GM21447 (cell line): Measurements from ENCODE around the gene PTPN14.
A peak's percentile ranks its signal among the peaks of the same experiment; 100 is the strongest.

Experiments
- ATAC-seq: cut with Tn5 transposase; IDR thresholded peaks from one replicate; pipeline ENCODE4 v1.9.1; 2021; ENCODE audit not compliant: unreplicated experiment

PTPN14 gene

GRCh38 chr1:214318956-214319736 lies 232.3 kb downstream of the PTPN14 start:
- ATAC-seq, result no peak

DNA sequence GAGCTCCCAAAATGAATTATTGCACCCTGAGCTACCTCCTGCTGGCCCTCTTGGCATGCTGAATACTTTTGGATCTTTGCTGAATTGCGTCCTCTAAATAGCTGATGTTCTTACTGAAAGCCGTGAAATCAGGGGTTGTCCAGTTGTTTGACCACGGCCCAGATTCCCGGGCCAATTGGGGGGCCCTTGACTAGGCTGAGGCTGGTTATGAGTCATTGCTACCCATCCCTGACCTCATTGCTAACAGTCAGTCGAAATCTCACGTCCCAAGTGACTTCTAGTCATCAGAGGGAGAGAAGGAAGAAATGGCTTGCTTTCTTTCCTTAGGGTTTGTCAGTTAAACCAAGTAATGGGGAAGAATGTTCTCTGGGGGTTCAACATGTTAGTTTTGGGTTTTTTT lies 233.0 kb downstream of the PTPN14 start:
- peak; percentile 47 for ATAC-seq

DNA sequence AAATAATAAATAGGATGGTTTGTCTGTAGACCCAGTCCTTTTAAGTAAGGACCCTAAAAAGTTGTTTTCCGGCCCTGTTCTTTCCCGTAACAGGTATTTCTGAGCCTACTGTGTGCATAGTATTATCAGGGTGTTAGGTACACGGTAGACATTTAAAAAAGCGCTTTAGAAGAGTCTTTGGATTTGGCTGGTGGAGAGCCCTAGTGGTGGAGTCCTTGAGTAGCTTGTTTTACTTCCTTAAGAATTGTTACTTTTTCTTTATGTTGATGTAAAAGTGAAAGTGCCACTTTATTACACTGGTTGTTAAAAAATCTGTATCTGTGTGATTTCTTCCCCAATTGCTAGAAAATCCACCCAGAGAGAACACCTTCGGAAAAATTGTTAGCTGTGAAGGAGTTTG lies 233.7 kb downstream of the PTPN14 start:
- ATAC-seq, result no peak

DNA sequence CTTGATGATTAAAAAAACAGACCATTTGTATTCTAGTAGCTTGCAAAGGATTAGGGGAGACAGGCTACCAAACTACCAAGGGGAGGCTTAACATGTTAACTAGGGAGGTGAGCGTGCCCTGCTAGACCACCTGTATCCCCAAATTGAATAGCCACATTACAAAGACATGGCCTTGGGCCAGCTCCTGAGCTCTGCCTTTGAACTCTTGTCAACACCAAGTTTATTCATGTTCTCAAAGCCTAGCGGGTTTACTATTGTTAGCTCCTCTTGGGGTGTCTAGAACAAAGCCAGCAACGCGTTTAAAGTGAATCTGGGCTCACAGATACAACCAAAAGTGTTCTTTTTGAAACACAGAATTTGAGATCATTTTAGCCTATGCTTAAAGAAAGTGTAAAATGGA lies 234.1 kb downstream of the PTPN14 start:
- ATAC-seq, result no peak

DNA sequence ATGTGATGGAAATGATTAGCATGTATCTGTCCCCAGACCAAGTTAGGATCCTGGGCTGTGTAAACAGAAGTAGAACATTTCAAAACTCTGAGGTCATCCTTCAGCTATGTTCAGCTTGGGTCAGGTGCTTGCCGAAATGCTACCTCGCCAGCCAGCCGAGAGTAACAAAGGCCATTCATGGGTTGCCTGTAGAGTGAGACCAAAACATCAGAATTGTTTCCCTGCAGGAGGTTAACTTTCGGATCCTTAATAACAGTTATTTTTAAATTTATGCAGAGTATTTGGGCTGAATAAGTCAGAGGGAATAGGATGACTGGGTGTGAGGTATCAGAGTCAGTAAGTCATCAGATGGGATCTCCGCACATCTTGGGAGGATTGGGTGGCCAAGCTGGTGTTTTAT lies 234.8 kb downstream of the PTPN14 start:
- ATAC-seq, result no peak

- no peak for ATAC-seq
Observed at GRCh38 chr1:214314178-214314843, 237.1 kb downstream of the PTPN14 start.

DNA sequence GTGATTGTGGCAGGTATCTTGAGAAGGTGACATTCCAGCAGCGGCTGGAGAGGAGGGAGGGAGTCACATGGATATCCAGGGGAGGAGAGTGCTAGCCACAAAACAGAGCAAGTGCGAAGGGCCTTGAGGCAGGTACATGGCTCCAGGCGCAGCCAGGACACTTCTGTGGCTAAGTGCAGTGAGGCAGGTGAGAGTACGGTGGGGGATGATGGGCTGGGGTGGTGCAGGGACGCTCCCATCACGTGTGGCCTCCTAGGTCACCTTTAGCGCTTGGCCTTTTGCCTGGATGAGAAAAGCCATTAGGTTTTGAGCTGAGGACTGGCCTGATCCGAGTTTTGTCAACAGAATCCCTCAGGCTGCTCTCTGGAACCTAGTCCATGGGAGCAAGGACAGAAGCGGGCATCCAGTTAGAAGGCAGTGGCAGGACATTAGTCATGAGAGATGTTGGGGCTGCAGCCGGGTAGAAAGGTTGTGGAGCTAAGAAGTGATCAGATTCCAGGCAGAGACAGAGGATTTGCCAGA lies 238.8 kb downstream of the PTPN14 start:
- ATAC-seq, result no peak

- ATAC-seq, result no peak
Observed at GRCh38 chr1:214310777-214311690, 240.4 kb downstream of the PTPN14 start.

- peak; percentile 50 for ATAC-seq
Observed at GRCh38 chr1:214310010-214310409, 241.4 kb downstream of the PTPN14 start.

DNA sequence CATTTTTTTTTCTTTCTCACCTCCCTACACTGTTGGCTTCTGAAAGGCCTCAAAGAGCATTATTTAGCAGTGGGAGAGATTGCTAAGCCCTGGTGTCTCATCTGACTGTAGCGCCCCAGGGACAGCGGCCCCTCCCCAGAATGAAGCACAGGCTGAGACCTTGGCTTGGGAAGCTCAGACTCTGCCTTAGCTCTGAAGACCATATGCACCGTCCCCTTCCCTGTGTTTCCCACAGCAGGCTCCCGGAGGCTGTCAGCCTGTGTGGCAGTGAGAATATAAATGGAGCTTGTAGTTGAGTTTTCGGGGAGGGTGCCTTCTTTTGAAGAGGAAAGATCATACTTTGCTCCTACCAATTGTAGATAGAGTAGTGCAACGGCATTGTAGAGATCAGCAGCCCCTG lies 245.1 kb downstream of the PTPN14 start:
- no peak for ATAC-seq

- no peak for ATAC-seq
Observed at GRCh38 chr1:214305164-214305751, 246.1 kb downstream of the PTPN14 start.

DNA sequence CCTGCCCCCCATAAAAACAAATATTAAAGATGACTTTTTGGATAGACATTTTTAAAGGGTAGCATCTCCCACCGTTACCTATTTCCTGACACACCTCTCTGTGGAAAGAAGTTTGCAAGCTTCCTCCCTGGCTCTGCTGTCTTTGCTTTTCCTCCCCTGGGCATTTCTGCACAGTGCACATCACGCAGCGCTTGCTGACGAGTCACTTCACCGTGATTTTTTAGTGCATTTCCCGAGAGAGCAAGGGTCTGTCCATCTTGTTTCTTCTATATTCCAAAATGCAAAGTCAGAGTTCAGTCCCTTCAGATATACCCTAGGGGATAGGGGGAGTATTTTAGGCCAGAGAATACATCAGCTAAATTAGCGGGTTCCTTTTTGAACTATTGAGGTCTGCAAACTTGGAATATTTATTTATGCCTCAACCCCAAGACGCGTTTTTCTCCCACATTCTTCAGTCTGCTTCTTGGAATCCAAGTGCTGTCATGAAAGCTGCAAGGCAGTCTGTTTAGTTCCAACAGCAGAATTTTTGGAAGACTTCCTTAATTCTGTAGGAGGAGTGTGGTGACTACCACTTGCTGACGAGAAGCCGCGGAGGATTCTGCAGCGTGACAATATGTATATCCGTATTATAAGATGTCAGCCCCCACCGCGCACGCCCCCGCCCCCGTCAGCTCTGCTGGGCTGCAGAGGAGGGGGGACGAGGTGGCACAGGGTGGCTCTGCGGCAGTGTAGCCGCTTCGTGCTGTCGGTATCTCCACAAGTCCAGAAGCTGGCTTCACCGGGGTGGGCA lies 248.1 kb downstream of the PTPN14 start:
- no peak for ATAC-seq

DNA sequence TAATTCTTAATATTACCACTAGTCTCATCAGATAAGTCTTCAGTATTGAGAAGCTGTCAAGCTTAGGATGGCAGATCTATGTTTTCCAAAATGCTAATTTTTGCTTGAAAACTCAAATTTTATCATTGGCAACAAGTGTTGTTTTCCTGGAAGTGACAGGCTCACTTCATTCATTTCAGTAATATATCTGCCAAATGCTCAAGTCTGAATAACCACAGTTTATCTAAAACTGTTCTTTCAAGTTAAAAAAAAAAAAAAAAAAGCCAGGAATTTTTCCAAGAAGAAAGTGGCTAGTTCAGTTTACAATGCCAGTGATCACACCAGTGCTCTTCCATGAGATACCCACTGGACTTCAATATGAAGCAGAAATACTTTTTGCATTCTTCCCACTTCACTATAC lies 249.9 kb downstream of the PTPN14 start:
- no peak for ATAC-seq

GRCh38 chr1:214300149-214300780 lies 251.1 kb downstream of the PTPN14 start:
- no peak for ATAC-seq
